Mesenchymal stem cell (in vitro differentiated cells and primary cell): ENCODE measurements around the gene CCDC71L.

Experiments
- DNase-seq: peaks from one replicate; pipeline ENCODE4 v3.0.0-alpha.2; 2013
- H2AFZ ChIP-seq: one replicate; pipeline ENCODE4 v1.6.1; 2013; ENCODE audit warnings: low read depth, mild to moderate bottlenecking, control low read depth, inconsistent platforms, low read length, moderate library complexity
- H2AK5ac ChIP-seq: 2 replicates; pipeline ENCODE4 v1.6.1; 2013; ENCODE audit warnings: low read length, moderate library complexity, mild to moderate bottlenecking, inconsistent platforms; ENCODE audit not compliant: severe bottlenecking
- H2BK120ac ChIP-seq: one replicate; pipeline ENCODE4 v1.6.1; 2013; ENCODE audit warnings: low read depth, mild to moderate bottlenecking, inconsistent platforms, low read length, moderate library complexity
- H2BK12ac ChIP-seq, 2 experiments: one replicate each; pipeline ENCODE4 v1.6.1; 2013; ENCODE audit warnings: inconsistent platforms in 2 of 2, low read length in 2 of 2, mild to moderate bottlenecking in 2 of 2, moderate library complexity in 2 of 2, control low read depth in 1 of 2
- H2BK15ac ChIP-seq: one replicate; pipeline ENCODE4 v1.6.1; 2013; ENCODE audit warnings: mild to moderate bottlenecking, low read depth, inconsistent platforms; ENCODE audit not compliant: poor library complexity, severe bottlenecking
- H2BK5ac ChIP-seq: 2 replicates; pipeline ENCODE4 v1.6.1; 2013; ENCODE audit warnings: low read depth, mild to moderate bottlenecking, low read length, control low read depth, inconsistent platforms; ENCODE audit not compliant: poor library complexity, severe bottlenecking
- H3K14ac ChIP-seq, 2 experiments: one replicate each; pipeline ENCODE4 v1.6.1; 2013; ENCODE audit warnings: inconsistent platforms in 2 of 2, low read length in 2 of 2, control low read depth in 1 of 2, mild to moderate bottlenecking in 1 of 2, moderate library complexity in 1 of 2
- H3K18ac ChIP-seq, 2 experiments: one replicate each; pipeline ENCODE4 v1.6.1; 2013; ENCODE audit warnings: inconsistent platforms in 2 of 2, low read length in 2 of 2, control low read depth in 1 of 2, low read depth in 1 of 2, mild to moderate bottlenecking in 1 of 2
- H3K23ac ChIP-seq, 2 experiments: one replicate each; pipeline ENCODE4 v1.6.1; 2013; ENCODE audit warnings: inconsistent platforms in 2 of 2, low read length in 2 of 2, mild to moderate bottlenecking in 2 of 2, moderate library complexity in 2 of 2, control low read depth in 1 of 2
- H3K27ac ChIP-seq: 2 replicates; pipeline ENCODE4 v1.5.1; 2013; ENCODE audit warnings: mild to moderate bottlenecking, moderate library complexity, low read length, control low read depth, inconsistent platforms; ENCODE audit not compliant: poor library complexity, severe bottlenecking
- H3K27me3 ChIP-seq, 2 experiments: 2 replicates each; pipeline versions ENCODE4 v1.6.1 to v1.7.0; 2013; ENCODE audit warnings: low read length in 2 of 2, mild to moderate bottlenecking in 2 of 2, moderate library complexity in 2 of 2, control low read depth in 1 of 2, inconsistent platforms in 1 of 2; ENCODE audit not compliant: control insufficient read depth in 1 of 2, insufficient read depth in 1 of 2
- H3K36me3 ChIP-seq, 2 experiments: 2 replicates each; pipeline versions ENCODE4 v1.6.1 to v1.7.0; 2013; ENCODE audit warnings: low read length in 2 of 2, control low read depth in 1 of 2, inconsistent platforms in 1 of 2, low read depth in 1 of 2, mild to moderate bottlenecking in 1 of 2; ENCODE audit not compliant: insufficient read depth in 2 of 2, control insufficient read depth in 1 of 2
- H3K4ac ChIP-seq, 2 experiments: one replicate each; pipeline ENCODE4 v1.6.1; 2013; ENCODE audit warnings: inconsistent platforms in 2 of 2, low read length in 2 of 2, mild to moderate bottlenecking in 2 of 2, moderate library complexity in 2 of 2, control low read depth in 1 of 2, low read depth in 1 of 2
- H3K4me1 ChIP-seq: 2 replicates; pipeline ENCODE4 v1.6.1; 2013; ENCODE audit warnings: low read depth, low read length, control low read depth; ENCODE audit not compliant: control insufficient read depth, insufficient read depth
- H3K4me2 ChIP-seq: 2 replicates; pipeline ENCODE4 v1.6.1; 2013; ENCODE audit warnings: low read length, mild to moderate bottlenecking, inconsistent platforms; ENCODE audit not compliant: poor library complexity, severe bottlenecking
- H3K4me3 ChIP-seq, 2 experiments: 2 replicates each; pipeline versions ENCODE4 v1.5.1 to v1.7.0; 2013; ENCODE audit warnings: low read length in 2 of 2, mild to moderate bottlenecking in 2 of 2, control low read depth in 1 of 2, low read depth in 1 of 2; ENCODE audit not compliant: insufficient read depth in 1 of 2
- H3K79me1 ChIP-seq: replicated peaks from 2 replicates; pipeline ENCODE4 v1.6.1; 2013; ENCODE audit warnings: mild to moderate bottlenecking, control low read depth, low read length, inconsistent platforms; ENCODE audit not compliant: poor library complexity, severe bottlenecking
- H3K9ac ChIP-seq: 2 replicates; pipeline ENCODE4 v1.7.0; 2013; ENCODE audit warnings: mild to moderate bottlenecking, low read length, moderate library complexity
- H3K9me3 ChIP-seq: 2 replicates; pipeline ENCODE4 v1.7.0; 2013; ENCODE audit warnings: mild to moderate bottlenecking, low read length; ENCODE audit not compliant: control insufficient read depth
- H4K8ac ChIP-seq: one replicate; pipeline ENCODE4 v1.6.1; 2013; ENCODE audit warnings: inconsistent platforms, mild to moderate bottlenecking, low read length, moderate library complexity
- H4K91ac ChIP-seq: one replicate; pipeline ENCODE4 v1.6.1; 2013; ENCODE audit warnings: mild to moderate bottlenecking, low read length, inconsistent platforms
- WGBS: methylation state at CpG from one replicate; pipeline ENCODE4 v1.1.7; 2013; ENCODE audit warnings: mixed read lengths; 5-methylcytosine and 5-hydroxymethylcytosine counted together

CCDC71L gene

DNA sequence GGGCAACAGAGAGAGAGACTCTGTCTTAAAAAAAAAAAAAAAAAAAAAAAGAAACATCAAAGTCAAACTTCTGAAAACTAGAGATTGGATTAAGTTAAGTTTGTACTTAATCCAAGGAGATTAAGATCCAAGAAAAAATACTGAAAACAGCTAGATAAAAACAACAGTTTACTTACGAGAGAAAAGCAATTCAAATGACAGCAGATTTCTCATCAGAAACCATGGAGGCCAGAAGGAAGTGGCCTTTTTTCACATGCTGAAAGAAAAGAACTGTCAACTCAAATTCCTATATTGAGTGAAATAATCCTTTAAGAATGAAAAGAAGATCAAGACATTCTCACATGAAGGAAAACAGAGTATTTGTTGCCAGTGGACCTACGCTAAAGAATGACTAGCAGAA is 5.4 kb upstream of the CCDC71L start:
- Histone ChIP-seq H3K4me3 (no peak overlapping the region), H3K4ac (no peak overlapping the region), H4K8ac (no peak overlapping the region), H2BK12ac (no peak overlapping the region), H2AK5ac (no peak overlapping the region), H3K14ac (no peak overlapping the region), H3K4me2 (no peak overlapping the region), H2BK120ac (no peak overlapping the region), H2BK15ac (no peak overlapping the region), H3K27ac (no peak overlapping the region), H3K4me1 (no peaks in the 10 kb centered on the region), H3K36me3 (no peaks in the 10 kb centered on the region), H2BK5ac (no peak overlapping the region), H3K9ac (no peak overlapping the region), H3K23ac (no peak overlapping the region), H3K79me1 (no peaks in the 10 kb centered on the region), H3K9me3 (peaks cover 6% of the 10 kb centered on the region), H3K18ac (no peak overlapping the region), H2AFZ (no peak overlapping the region), H3K27me3 (no peaks in the 10 kb centered on the region), H4K91ac (no peak overlapping the region)
- no peak for DNase-seq
- WGBS, result 90% methylated on average over 2 of the region's 2 CpGs

DNA sequence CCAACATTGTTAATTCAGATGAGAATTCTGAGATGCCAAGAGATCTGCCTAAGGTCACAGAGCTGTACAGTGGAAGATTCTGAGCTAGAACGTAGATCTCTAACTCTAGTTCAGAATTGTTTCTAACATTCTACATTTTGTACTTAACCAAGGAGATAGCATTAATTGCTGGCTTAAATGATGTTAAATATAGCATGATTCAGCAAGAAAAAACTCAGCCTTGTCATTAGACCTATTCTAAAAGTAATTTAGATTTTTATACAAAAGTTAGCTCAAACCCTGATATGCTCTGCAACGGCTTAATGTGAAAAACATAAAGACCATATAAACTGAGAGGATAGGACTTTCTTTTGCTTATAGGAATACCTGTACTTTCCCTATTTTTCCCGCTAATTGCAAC is 3.4 kb upstream of the CCDC71L start:
- WGBS, result no CpG with 5 or more reads among the region's 3 CpGs
- DNase-seq, result no peak
- H2AK5ac ChIP-seq, result no peak overlapping the region

DNA sequence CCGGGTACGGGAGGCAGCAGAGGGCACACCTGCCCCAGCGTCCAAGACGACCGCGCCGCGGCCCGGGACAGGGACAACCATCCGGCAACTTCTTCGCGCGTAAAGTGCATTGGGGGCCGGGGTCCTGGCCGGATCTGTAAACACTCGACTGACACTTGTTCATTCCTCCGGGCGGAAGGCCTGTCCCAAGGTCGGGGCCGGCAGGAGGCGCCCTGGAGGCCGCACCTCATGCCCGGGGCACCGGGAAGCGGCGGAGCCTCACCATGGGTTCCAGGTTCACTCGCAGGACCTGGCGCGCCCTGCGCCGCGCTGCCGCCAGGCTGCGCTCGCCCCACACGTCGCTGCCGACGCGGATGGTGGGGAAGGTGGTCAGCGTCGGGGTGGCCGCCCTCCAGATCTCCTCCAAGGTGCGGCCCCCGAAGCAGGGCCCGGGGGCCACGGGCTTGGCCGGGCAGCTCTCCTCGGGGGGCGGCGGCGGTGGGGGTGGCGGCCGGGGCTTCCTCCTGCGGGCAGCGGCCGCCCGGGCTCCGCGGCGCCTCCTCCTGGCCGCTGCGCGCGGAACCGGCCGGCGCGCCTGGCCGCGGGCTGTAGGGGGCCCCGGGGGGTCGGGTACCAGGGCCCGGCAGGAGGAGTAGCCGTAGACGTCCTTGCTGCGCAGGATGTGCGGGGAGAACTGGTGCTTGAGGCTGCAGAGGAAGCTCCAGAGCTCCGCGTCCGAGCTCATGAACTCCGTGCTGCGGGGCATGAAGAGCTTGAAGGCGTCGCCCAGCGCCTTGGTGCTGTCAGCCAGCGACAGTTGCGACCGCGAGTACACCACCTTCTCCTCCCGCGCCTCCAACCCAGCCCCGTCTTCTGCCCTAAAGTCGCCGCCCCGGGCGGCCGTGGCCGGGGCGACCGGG is 746 bp downstream of the CCDC71L start:
- Histone ChIP-seq H2AK5ac (peak overlapping the region; percentile 70), H2BK120ac (peak overlapping the region; percentile 100), H3K9ac (peak overlapping the region; percentile 95), H3K18ac (peak overlapping the region; percentile 91 to 100), H2BK5ac (peak overlapping the region; percentile 95), H3K23ac (peak overlapping the region; percentile 25 to 99), H2BK12ac (peak overlapping the region in 1 of 2 experiments; percentile 97), H2AFZ (peak overlapping the region; percentile 96), H3K27me3 (no peaks in the 10 kb centered on the region), H3K9me3 (no peaks in the 10 kb centered on the region), H3K14ac (peak overlapping the region; percentile 58 to 100), H3K79me1 (peaks cover 3% of the 10 kb centered on the region), H3K4me1 (no peaks in the 10 kb centered on the region), H3K27ac (peak overlapping the region; percentile 92), H4K8ac (peak overlapping the region; percentile 83), H2BK15ac (peak overlapping the region; percentile 99), H3K4me3 (peak overlapping the region; percentile 82 to 97), H4K91ac (peak overlapping the region; percentile 81), H3K36me3 (peaks cover 0 to 14% of the 10 kb centered on the region in 2 experiments), H3K4me2 (peak overlapping the region; percentile 77), H3K4ac (peak overlapping the region; percentile 99 to 100)
- DNase-seq, result peak; percentile 75
- WGBS, result under 1% methylated on average over 70 of the region's 101 CpGs

More for the DNA sequence above, 3.4 kb upstream of the CCDC71L start:
- H3K4me3 ChIP-seq, result no peak overlapping the region
- no peak overlapping the region for H3K18ac ChIP-seq
- H4K8ac ChIP-seq, result no peak overlapping the region
- no peak overlapping the region for H3K23ac ChIP-seq
- no peak overlapping the region for H2BK12ac ChIP-seq
- no peaks in the 10 kb centered on the region for H3K36me3 ChIP-seq
- H2AFZ ChIP-seq, result no peak overlapping the region
- H3K9ac ChIP-seq, result no peak overlapping the region
- H2BK15ac ChIP-seq, result no peak overlapping the region
- H2BK120ac ChIP-seq, result no peak overlapping the region
- H3K9me3 ChIP-seq, result peaks cover 6% of the 10 kb centered on the region
- no peak overlapping the region for H3K14ac ChIP-seq
- no peaks in the 10 kb centered on the region for H3K4me1 ChIP-seq
- H3K79me1 ChIP-seq, result peaks cover 1% of the 10 kb centered on the region
- no peak overlapping the region for H4K91ac ChIP-seq
- no peaks in the 10 kb centered on the region for H3K27me3 ChIP-seq
- H3K27ac ChIP-seq, result no peak overlapping the region
- H3K4me2 ChIP-seq, result no peak overlapping the region
- no peak overlapping the region for H2BK5ac ChIP-seq
- H3K4ac ChIP-seq, result no peak overlapping the region

DNA sequence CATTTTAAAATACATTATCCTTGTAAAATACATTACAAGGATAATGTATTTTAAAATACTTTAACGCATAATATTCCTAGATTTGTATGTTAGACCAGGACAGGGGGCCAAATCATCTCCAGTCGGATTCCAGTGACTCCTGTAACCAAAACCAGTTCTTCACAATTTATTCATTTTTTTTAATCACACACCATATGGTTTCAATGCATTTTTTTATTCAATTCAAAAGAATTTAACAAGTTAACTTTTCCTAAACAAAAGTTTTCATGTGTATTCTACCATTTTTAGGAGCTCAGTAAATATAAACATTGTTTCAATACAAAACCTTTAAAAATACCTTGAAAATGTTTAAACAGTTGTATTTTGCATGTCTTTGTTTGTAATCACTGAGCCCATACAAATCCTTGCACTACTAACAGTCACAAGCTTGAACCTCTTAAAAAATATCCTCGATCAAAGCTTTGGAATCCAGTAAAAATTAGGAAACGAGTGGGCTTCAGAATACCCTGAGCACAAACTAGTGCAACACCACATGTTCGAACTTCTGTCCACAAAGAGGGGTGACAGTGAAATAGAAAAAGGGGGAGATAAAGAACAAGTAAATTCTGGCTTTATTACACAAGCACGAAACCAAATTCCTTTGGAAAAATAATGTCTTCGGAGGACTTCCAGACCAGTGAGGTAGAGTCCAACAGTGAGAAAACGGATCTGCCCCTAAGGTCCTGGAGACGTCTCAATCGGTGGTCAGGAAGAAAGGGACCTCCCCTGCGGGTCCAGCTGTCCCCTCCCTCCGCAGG is 1.6 kb downstream of the CCDC71L start:
- Histone ChIP-seq H2BK12ac (no peak overlapping the region), H2BK120ac (peak overlapping the region; percentile 100), H3K4me3 (peak overlapping the region; percentile 82 to 97), H3K14ac (peak overlapping the region in 1 of 2 experiments; percentile 61), H3K27me3 (no peaks in the 10 kb centered on the region), H3K18ac (peak overlapping the region; percentile 22 to 34), H3K27ac (peak overlapping the region; percentile 7), H4K8ac (no peak overlapping the region), H3K9me3 (no peaks in the 10 kb centered on the region), H3K4me2 (peak overlapping the region; percentile 60), H2BK5ac (no peak overlapping the region), H3K36me3 (peaks cover 0 to 14% of the 10 kb centered on the region in 2 experiments), H2AFZ (no peak overlapping the region), H2AK5ac (no peak overlapping the region), H2BK15ac (peak overlapping the region; percentile 55), H4K91ac (no peak overlapping the region), H3K4ac (peak overlapping the region in 1 of 2 experiments; percentile 29), H3K9ac (peak overlapping the region; percentile 95), H3K79me1 (peaks cover 3% of the 10 kb centered on the region), H3K23ac (no peak overlapping the region), H3K4me1 (no peaks in the 10 kb centered on the region)
- DNase-seq, result no peak
- WGBS, result 24% methylated on average over 11 of the region's 12 CpGs
